Smooth muscle cell of the brain vasculature (primary cell): ENCODE results near the gene REPS1.
"Not testable (repeated sequence)": the region's sequence is repeated elsewhere in the genome, so short reads cannot be mapped to it uniquely, and the experiment has no call there.

Source experiments
- DNase-seq: peaks from one replicate; pipeline ENCODE4 v3.0.0-alpha.2; 2012; ENCODE audit warnings: low read depth, low spot score

Gene REPS1

GRCh38 chr6:138987643-138988468 lies at the start of gene REPS1:
TSS of gene REPS1 (minus strand) at chr6:138988253. CDS start at chr6:138987682, 571 bp downstream.
- DNase-seq: peak; percentile 61

GRCh38 chr6:139037490-139037889 lies 49.4 kb upstream of the REPS1 start:
- peak; percentile 41 for DNase-seq

- no peak for DNase-seq
Measured at GRCh38 chr6:139030228-139030963, 42.3 kb upstream of the REPS1 start.

GRCh38 chr6:139029470-139030227 lies 41.6 kb upstream of the REPS1 start:
- DNase-seq: no peak

- DNase-seq: no peak
Measured at GRCh38 chr6:139028658-139029469, 40.8 kb upstream of the REPS1 start, which contains the start of gene ABRACL. TSS of gene ABRACL (plus strand) at chr6:139028745. CDS start at chr6:139034161, 5,416 bp downstream.

GRCh38 chr6:139028215-139028657 lies 40.2 kb upstream of the REPS1 start:
- no peak for DNase-seq

GRCh38 chr6:139027620-139028182 lies 39.6 kb upstream of the REPS1 start:
- no peak for DNase-seq

GRCh38 chr6:139025416-139025815 lies 37.4 kb upstream of the REPS1 start:
- not testable (repeated sequence) for DNase-seq

GRCh38 chr6:139020689-139021088 lies 32.6 kb upstream of the REPS1 start:
- DNase-seq: no peak

- DNase-seq: no peak
Measured at GRCh38 chr6:139019722-139020121, 31.7 kb upstream of the REPS1 start.

GRCh38 chr6:139017227-139017626 lies 29.2 kb upstream of the REPS1 start:
- no peak for DNase-seq

- no peak for DNase-seq
Measured at GRCh38 chr6:139016337-139017213, 28.5 kb upstream of the REPS1 start.

GRCh38 chr6:139014945-139015344 lies 26.9 kb upstream of the REPS1 start:
- no peak for DNase-seq

GRCh38 chr6:139013185-139013800 lies 25.2 kb upstream of the REPS1 start:
- DNase-seq: no peak

GRCh38 chr6:139011980-139012379 lies 23.9 kb upstream of the REPS1 start:
- no peak for DNase-seq

GRCh38 chr6:139010674-139011073 lies 22.6 kb upstream of the REPS1 start:
- DNase-seq: no peak

GRCh38 chr6:139008117-139008516 lies 20.1 kb upstream of the REPS1 start:
- no peak for DNase-seq

GRCh38 chr6:139007428-139007827 lies 19.4 kb upstream of the REPS1 start:
- DNase-seq: no peak

- no peak for DNase-seq
Measured at GRCh38 chr6:139006477-139006876, 18.4 kb upstream of the REPS1 start.
